CD4-positive, CD25-positive, alpha-beta regulatory T cell (primary cell): ENCODE data around the gene PARL. TPM values are rescaled to one million over a fixed set of nuclear protein-coding genes. Genes with fewer than 3 reads are reported as not detected.
A peak's percentile ranks its signal among the peaks of the same experiment; 100 is the strongest.

Experiments
- ATAC-seq, 2 donors: fragments of 150-1000 bp; cut with Tn5 transposase; one replicate each; pipeline ENCODE4 v1.10.0; 2021; ENCODE audit warnings: low read depth in 2 of 2, moderate number of reproducible peaks in 2 of 2, moderate library complexity in 1 of 2
- DNase-seq, 3 donors: peaks; one replicate each; pipeline versions ENCODE4 v3.0.0 to v3.0.0-alpha.2; 2012 to 2022; ENCODE audit warnings: mixed read lengths in 1 of 3
- H3K27ac ChIP-seq: one replicate; pipeline ENCODE4 v1.7.0; 2013; ENCODE audit warnings: mild to moderate bottlenecking, low read length; ENCODE audit not compliant: insufficient read depth, poor library complexity, severe bottlenecking
- H3K27me3 ChIP-seq: one replicate; pipeline ENCODE4 v1.7.0; 2013; ENCODE audit warnings: low read length; ENCODE audit not compliant: control insufficient read depth, insufficient read depth
- H3K36me3 ChIP-seq: one replicate; pipeline ENCODE4 v1.7.0; 2013; ENCODE audit warnings: mild to moderate bottlenecking, low read length, moderate library complexity; ENCODE audit not compliant: control insufficient read depth, insufficient read depth
- H3K4me1 ChIP-seq: 2 replicates; pipeline ENCODE4 v1.7.0; 2013; ENCODE audit warnings: mild to moderate bottlenecking, low read length; ENCODE audit not compliant: insufficient read depth, control insufficient read depth, poor library complexity, severe bottlenecking
- H3K4me3 ChIP-seq: one replicate; pipeline ENCODE4 v1.7.0; 2013; ENCODE audit warnings: low read depth, mild to moderate bottlenecking, low read length, moderate library complexity
- H3K9me3 ChIP-seq, 2 experiments: 1 replicate in 1 of 2; 2 replicates in 1 of 2; pipeline ENCODE4 v1.7.0; 2013; ENCODE audit warnings: low read length in 2 of 2, mild to moderate bottlenecking in 1 of 2, moderate library complexity in 1 of 2; ENCODE audit not compliant: control insufficient read depth in 2 of 2
- H3K27ac Mint-ChIP-seq, 3 donors: one replicate each; pipeline ENCODE4 v1.8.0; 2020 to 2022; ENCODE audit warnings: mild to moderate bottlenecking in 3 of 3, mixed read lengths in 3 of 3, moderate library complexity in 2 of 3
- H3K27me3 Mint-ChIP-seq: one replicate; pipeline ENCODE4 v1.8.0; 2022; ENCODE audit warnings: mild to moderate bottlenecking, mixed read lengths
- H3K36me3 Mint-ChIP-seq: one replicate; pipeline ENCODE4 v1.8.0; 2020; ENCODE audit warnings: mixed read lengths
- H3K4me1 Mint-ChIP-seq, 4 donors: one replicate each; pipeline ENCODE4 v1.8.0; 2020 to 2022; ENCODE audit warnings: mixed read lengths in 4 of 4, mild to moderate bottlenecking in 1 of 4
- H3K4me3 Mint-ChIP-seq, 4 donors: one replicate each; pipeline ENCODE4 v1.8.0; 2020 to 2022; ENCODE audit warnings: mild to moderate bottlenecking in 4 of 4, mixed read lengths in 4 of 4, moderate library complexity in 3 of 4
- H3K9me3 Mint-ChIP-seq, 7 donors: one replicate each; pipeline ENCODE4 v1.8.0; 2020 to 2022; ENCODE audit warnings: mixed read lengths in 7 of 7, mild to moderate bottlenecking in 3 of 7, moderate library complexity in 2 of 7
- polyA plus RNA-seq, 4 donors: library from polyadenylated mRNA; unstranded; fragments of 300-500 nt; fragmentation: Illumina TruSeq; gene quantifications; one replicate each; pipeline ENCODE4 v1.2.3, GENCODE V29; 2021
- total RNA-seq: library from RNA; stranded (reverse); gene quantifications from one replicate; pipeline ENCODE4 v1.2.3, GENCODE V29; 2022

PARL gene
- total and polyA plus RNA-seq, 5 donors from 2014 or later = 45.6 to 119 (median 116) TPM

DNA sequence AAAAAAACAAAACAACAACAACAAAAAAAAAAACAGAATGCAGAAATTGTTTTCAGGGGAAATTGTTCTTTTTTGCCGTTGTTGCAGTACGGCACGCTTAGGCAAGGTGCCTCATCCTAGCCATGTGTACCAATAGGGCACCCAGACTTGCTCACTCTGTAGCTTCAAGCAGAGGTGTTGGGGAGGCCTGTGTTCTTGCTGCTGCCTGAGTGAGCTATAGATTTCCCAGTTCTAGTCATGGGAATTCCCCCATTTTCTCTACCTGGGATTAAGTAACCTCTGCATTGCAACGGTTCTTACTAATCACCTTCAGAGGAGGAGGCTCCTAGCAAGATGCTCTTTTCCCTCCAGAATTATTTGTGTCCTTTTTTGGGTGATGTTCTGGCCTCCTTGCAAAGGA is 12.9 kb upstream of the PARL start:
- peaks cover 0 to 1% (median 0%) of the 10 kb centered on the region in 7 donors for H3K9me3 Mint-ChIP-seq
- H3K27ac Mint-ChIP-seq = no peak overlapping the region
- no peak overlapping the region for H3K4me3 Mint-ChIP-seq
- DNase-seq = no peak
- Histone ChIP-seq H3K4me1 (peaks cover 4% of the 10 kb centered on the region), H3K4me3 (no peak overlapping the region), H3K27me3 (peaks cover 3% of the 10 kb centered on the region), H3K27ac (no peak overlapping the region), H3K9me3 (no peaks in the 10 kb centered on the region), H3K36me3 (no peaks in the 10 kb centered on the region)
- no peak for ATAC-seq
- H3K36me3 Mint-ChIP-seq = no peaks in the 10 kb centered on the region
- H3K4me1 Mint-ChIP-seq = peaks cover 0 to 5% (median 2%) of the 10 kb centered on the region in 4 donors
- H3K27me3 Mint-ChIP-seq = peaks cover 20% of the 10 kb centered on the region

DNA sequence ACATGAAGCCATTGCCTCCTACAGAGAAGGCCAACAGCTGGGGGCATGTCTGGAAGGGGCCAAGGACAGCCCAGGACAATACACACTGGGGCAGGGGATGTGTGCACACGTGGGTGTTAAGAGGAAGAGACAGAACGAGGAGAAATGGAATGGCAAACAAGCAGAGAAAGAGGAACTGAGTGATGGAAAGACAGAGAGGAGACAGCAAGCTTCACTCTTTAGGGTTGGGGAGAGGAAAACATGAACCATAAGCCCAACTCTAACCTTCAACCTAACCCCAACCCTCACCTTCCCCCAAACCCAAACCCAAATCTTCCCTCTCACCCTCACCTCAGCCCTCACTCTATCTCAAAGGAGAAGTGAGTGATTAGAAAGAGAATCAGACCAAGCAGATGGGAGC is 11.9 kb upstream of the PARL start:
- peaks cover 3% of the 10 kb centered on the region for H3K27me3 ChIP-seq
- ATAC-seq (no peak), DNase-seq (no peak)
- H3K4me3 ChIP-seq = no peak overlapping the region
- Mint-ChIP-seq H3K36me3 (no peaks in the 10 kb centered on the region), H3K9me3 (peaks cover 0 to 1% (median 0%) of the 10 kb centered on the region in 7 donors), H3K27me3 (peaks cover 17% of the 10 kb centered on the region), H3K27ac (no peak overlapping the region), H3K4me3 (no peak overlapping the region), H3K4me1 (peaks cover 0 to 5% (median 2%) of the 10 kb centered on the region in 4 donors)
- no peaks in the 10 kb centered on the region for H3K36me3 ChIP-seq
- H3K9me3 ChIP-seq = no peaks in the 10 kb centered on the region
- H3K4me1 ChIP-seq = peaks cover 4% of the 10 kb centered on the region
- no peak overlapping the region for H3K27ac ChIP-seq

DNA sequence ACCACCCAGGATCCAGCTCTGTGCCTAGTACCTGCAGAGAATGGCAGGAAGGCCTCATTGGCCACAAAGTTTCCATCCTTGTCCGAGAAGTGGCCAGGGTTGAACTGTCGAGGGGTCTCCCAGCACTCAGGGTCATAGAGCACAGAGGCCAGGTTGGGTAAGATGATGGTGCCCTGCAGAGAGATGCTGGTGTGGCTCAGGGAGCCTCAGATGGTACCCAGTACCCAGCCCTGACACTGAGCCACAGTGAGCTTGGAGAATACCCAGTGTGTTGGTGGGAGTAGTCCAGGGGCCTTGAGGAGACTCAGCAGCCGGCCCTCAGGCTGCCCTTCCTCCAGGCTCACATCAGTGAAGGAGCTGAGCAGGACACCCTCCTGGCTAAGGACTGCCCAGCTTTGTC is 11.5 kb upstream of the PARL start:
- no peak overlapping the region for H3K27ac Mint-ChIP-seq
- H3K27ac ChIP-seq = no peak overlapping the region
- H3K36me3 Mint-ChIP-seq = no peaks in the 10 kb centered on the region
- H3K27me3 Mint-ChIP-seq = peaks cover 14% of the 10 kb centered on the region
- H3K36me3 ChIP-seq = no peaks in the 10 kb centered on the region
- peaks cover 0 to 5% (median 2%) of the 10 kb centered on the region in 4 donors for H3K4me1 Mint-ChIP-seq
- peaks cover 3% of the 10 kb centered on the region for H3K27me3 ChIP-seq
- no peaks in the 10 kb centered on the region for H3K9me3 ChIP-seq
- H3K4me3 Mint-ChIP-seq = no peak overlapping the region
- H3K4me1 ChIP-seq = peaks cover 4% of the 10 kb centered on the region
- DNase-seq = no peak
- ATAC-seq = peak in 1 of 2 donors; percentile 20
- H3K9me3 Mint-ChIP-seq = peaks cover 0 to 1% (median 0%) of the 10 kb centered on the region in 7 donors
- H3K4me3 ChIP-seq = no peak overlapping the region

DNA sequence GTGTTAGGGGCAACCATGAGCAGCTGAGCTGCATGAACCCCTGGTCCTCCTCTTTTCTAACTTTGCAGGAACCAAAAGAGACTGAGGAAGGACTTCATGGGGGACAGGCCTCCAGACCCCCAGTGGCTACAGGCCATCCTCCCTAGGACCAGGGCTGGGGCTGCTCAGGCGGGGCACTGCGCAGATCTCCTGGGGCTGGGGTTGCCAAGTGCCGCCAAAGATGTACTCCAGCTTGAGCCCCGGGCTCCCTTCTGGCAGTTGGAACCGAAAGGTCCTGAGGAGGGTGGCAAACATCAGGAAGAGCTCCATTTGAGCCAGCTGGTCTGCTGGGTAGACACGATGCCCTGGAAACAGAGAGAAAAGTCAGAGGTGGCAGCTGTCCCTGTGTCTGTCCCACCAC is 11.1 kb upstream of the PARL start:
- no peak for ATAC-seq
- peaks cover 0 to 1% (median 0%) of the 10 kb centered on the region in 7 donors for H3K9me3 Mint-ChIP-seq
- Histone ChIP-seq H3K4me3 (no peak overlapping the region), H3K4me1 (peaks cover 4% of the 10 kb centered on the region), H3K9me3 (no peaks in the 10 kb centered on the region), H3K27ac (no peak overlapping the region), H3K36me3 (no peaks in the 10 kb centered on the region), H3K27me3 (peaks cover 3% of the 10 kb centered on the region)
- H3K27me3 Mint-ChIP-seq = peaks cover 14% of the 10 kb centered on the region
- H3K27ac Mint-ChIP-seq = no peak overlapping the region
- no peak overlapping the region for H3K4me3 Mint-ChIP-seq
- no peak for DNase-seq
- peaks cover 0 to 5% (median 2%) of the 10 kb centered on the region in 4 donors for H3K4me1 Mint-ChIP-seq
- no peaks in the 10 kb centered on the region for H3K36me3 Mint-ChIP-seq

DNA sequence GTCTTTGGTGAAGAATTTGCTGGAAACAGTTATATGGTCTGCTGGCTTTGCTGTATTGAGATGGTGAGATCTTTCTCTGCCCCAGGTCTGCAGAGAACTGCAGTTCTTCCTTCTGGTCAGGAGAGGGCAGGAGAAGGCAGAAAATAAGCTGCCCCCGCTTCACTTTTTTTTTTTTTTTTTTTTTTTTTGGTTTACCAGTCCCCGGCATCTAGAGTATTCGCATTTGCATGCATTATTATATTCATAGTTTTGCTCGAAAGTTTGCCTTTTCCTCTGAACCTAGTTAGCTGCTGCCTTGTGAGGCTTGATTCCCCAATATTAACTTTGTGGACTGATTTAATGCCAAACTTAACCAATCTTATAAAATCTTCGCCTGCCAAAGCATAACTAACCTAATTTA is 10.6 kb upstream of the PARL start:
- no peaks in the 10 kb centered on the region for H3K36me3 ChIP-seq
- H3K36me3 Mint-ChIP-seq = no peaks in the 10 kb centered on the region
- H3K4me1 Mint-ChIP-seq = peaks cover 0 to 5% (median 2%) of the 10 kb centered on the region in 4 donors
- peaks cover 0 to under 1% (median 0%) of the 10 kb centered on the region in 7 donors for H3K9me3 Mint-ChIP-seq
- no peak overlapping the region for H3K4me3 ChIP-seq
- H3K4me1 ChIP-seq = peaks cover 4% of the 10 kb centered on the region
- peaks cover 3% of the 10 kb centered on the region for H3K27me3 ChIP-seq
- H3K27me3 Mint-ChIP-seq = peaks cover 14% of the 10 kb centered on the region
- no peak overlapping the region for H3K27ac Mint-ChIP-seq
- no peaks in the 10 kb centered on the region for H3K9me3 ChIP-seq
- no peak overlapping the region for H3K27ac ChIP-seq
- H3K4me3 Mint-ChIP-seq = no peak overlapping the region
- peak; percentile 73 to 83 for ATAC-seq
- DNase-seq = peak; percentile 19 to 68 (median 57)

DNA sequence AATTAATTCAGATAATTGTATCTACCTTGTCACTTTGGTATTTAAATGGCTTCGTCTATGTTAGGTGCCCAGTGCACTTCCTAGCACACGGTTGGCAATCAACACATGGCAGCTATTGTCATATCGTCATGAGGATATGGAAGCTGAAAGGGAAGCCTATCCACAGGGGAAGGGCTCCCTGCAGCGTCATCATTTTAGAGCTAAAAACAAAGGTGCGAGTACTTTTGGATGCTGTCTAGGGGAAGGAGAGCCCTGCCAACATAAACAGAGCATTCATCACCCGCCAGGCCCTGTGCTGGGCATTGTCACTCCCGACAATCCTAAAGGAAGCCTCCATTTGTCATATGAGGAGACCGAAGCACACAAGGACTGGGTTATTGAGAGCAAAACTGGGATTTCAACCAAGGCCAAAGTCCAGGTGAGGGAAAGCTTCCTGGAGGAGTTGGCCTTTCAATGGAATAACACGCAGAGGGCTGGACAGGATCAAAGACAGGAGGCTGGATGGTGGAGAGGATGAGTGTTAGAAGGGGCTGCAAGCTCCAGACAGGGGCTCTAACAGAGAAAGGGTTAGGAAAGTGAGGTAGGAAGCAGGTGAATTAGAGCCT is 8.0 kb upstream of the PARL start:
- H3K9me3 ChIP-seq = no peaks in the 10 kb centered on the region
- Mint-ChIP-seq H3K36me3 (no peaks in the 10 kb centered on the region), H3K4me1 (peaks cover 0 to 5% (median 3%) of the 10 kb centered on the region in 4 donors), H3K27me3 (peaks cover 10% of the 10 kb centered on the region), H3K4me3 (no peak overlapping the region), H3K27ac (no peak overlapping the region), H3K9me3 (no peaks in the 10 kb centered on the region)
- H3K27ac ChIP-seq = no peak overlapping the region
- peaks cover 4% of the 10 kb centered on the region for H3K4me1 ChIP-seq
- DNase-seq (no peak), ATAC-seq (no peak)
- H3K36me3 ChIP-seq = no peaks in the 10 kb centered on the region
- no peak overlapping the region for H3K4me3 ChIP-seq
- no peaks in the 10 kb centered on the region for H3K27me3 ChIP-seq

DNA sequence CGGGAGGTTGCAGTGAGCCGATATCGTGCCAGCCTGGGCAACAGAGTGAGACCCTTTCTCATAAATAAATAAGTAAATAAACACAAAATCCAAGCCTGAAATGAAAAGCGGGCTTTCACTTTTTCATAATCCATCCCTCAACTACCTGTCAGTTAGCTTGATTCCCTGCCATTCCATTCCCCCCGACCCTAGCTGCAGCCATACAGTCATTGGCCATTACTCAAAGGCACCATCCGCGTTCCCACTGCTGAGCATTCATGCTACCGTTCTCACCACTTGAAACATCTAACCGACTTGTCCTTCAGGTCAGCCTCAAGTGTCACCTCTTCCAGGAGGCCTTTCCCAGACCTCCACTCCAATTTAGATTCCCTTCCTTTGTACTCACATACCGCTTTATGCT is 1.1 kb upstream of the PARL start:
- no peaks in the 10 kb centered on the region for H3K9me3 Mint-ChIP-seq
- Histone ChIP-seq H3K4me3 (no peak overlapping the region), H3K27ac (no peak overlapping the region), H3K9me3 (no peaks in the 10 kb centered on the region), H3K36me3 (peaks cover 2% of the 10 kb centered on the region), H3K27me3 (no peaks in the 10 kb centered on the region), H3K4me1 (peaks cover 29% of the 10 kb centered on the region)
- H3K27me3 Mint-ChIP-seq = peaks cover 6% of the 10 kb centered on the region
- H3K4me1 Mint-ChIP-seq = peaks cover 21 to 46% (median 30%) of the 10 kb centered on the region in 4 donors
- peaks cover 4% of the 10 kb centered on the region for H3K36me3 Mint-ChIP-seq
- peak overlapping the region; percentile 63 to 90 (median 84) for H3K4me3 Mint-ChIP-seq
- ATAC-seq = no peak
- peak overlapping the region in 2 of 3 donors; percentile 21 to 72 for H3K27ac Mint-ChIP-seq
- no peak for DNase-seq

DNA sequence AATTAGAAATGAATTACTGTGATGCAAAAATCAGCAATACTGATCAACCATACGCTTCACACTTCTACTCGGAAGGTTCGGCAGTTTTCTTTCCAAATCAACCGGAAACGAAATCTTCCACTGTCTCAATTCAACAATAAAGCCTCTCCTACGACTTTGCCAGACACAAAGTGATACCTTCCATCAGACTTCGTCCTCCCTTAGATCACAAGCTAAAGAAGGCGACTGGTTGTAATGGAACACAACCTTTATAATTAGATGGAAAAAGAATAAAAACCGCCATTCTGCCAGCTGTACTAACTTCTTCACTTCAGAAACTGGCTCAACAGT is 618 bp downstream of the PARL start:
- ATAC-seq (no peak), DNase-seq (peak in 1 of 3 donors; percentile 31)
- Mint-ChIP-seq H3K36me3 (peaks cover 10% of the 10 kb centered on the region), H3K4me3 (peak overlapping the region; percentile 91 to 98 (median 94)), H3K27me3 (peaks cover 6% of the 10 kb centered on the region), H3K9me3 (no peaks in the 10 kb centered on the region), H3K4me1 (peaks cover 21 to 56% (median 37%) of the 10 kb centered on the region in 4 donors), H3K27ac (peak overlapping the region; percentile 77 to 94 (median 91))
- Histone ChIP-seq H3K9me3 (no peaks in the 10 kb centered on the region), H3K4me1 (peaks cover 29% of the 10 kb centered on the region), H3K4me3 (peak overlapping the region; percentile 87), H3K36me3 (peaks cover 2% of the 10 kb centered on the region), H3K27ac (peak overlapping the region; percentile 67), H3K27me3 (no peaks in the 10 kb centered on the region)
